ENCODE results near the gene MFSD6.

DNA sequence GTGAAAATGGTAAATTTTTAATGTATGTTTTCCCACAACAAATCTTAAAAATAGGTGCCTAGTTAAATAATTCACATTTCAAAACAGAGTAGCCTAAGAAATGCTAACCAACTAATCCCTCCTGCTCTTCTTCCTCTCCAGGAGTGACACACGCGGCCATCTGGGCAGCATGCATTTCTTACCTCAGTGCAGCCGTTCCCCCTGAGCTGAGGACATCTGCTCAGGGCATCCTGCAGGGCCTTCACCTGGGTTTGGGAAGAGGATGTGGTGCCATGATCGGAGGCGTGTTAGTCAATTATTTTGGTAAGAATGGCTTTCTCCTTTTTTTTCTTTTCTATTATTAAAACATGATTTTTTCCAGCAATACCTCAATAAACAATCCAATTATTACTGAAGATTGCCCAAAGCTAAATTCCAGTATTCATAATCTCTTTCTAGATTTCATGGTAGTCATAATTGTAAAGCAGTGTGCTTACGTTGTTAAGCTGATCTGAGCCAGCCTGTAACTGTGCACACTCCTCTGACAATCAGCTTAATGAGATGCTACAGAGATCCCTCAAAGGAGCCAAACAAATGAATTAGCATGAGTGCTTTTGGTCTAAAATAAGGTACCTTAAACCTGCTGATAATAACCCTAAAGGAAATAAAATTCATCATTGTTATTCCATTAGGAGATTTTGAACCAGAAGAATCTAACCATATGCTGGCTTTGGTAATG lies 80.5 kb downstream of the MFSD6 start:
- TF ChIP-seq, protein P1, sequence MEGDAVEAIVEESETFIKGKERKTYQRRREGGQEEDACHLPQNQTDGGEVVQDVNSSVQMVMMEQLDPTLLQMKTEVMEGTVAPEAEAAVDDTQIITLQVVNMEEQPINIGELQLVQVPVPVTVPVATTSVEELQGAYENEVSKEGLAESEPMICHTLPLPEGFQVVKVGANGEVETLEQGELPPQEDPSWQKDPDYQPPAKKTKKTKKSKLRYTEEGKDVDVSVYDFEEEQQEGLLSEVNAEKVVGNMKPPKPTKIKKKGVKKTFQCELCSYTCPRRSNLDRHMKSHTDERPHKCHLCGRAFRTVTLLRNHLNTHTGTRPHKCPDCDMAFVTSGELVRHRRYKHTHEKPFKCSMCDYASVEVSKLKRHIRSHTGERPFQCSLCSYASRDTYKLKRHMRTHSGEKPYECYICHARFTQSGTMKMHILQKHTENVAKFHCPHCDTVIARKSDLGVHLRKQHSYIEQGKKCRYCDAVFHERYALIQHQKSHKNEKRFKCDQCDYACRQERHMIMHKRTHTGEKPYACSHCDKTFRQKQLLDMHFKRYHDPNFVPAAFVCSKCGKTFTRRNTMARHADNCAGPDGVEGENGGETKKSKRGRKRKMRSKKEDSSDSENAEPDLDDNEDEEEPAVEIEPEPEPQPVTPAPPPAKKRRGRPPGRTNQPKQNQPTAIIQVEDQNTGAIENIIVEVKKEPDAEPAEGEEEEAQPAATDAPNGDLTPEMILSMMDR (conservative IDR thresholded peaks at IDR 0.05): no peak
- no peak for TF ChIP-seq ZFX (IDR thresholded peaks at IDR 0.05)
